IMR-90 (cell line): ENCODE data around the gene TRAF3. TPM values are rescaled to one million over a fixed set of nuclear protein-coding genes. Genes with fewer than 3 reads are reported as not detected.

Experiments used
- ATAC-seq: fragments of 200-7000 bp; cut with Tn5 transposase; 2 replicates; pipeline ENCODE4 v1.9.1; 2020; ENCODE audit warnings: low read depth, mild to moderate bottlenecking, moderate library complexity
- BruUV-seq: library from RNA; stranded (reverse); fragments of 400-500 nt; replicated peaks from 2 replicates; lab custom pipeline; 2021; lab: Mats Ljungman, UMichigan
- CTCF ChIA-PET: fragments of 300-600 bp; formaldehyde crosslinking; extraction: SDS; loops from one replicate; lab custom pipeline; 2021; ENCODE audit warnings: antibody characterized with exemption; lab: Yijun Ruan, JAX
- POLR2A ChIA-PET: fragments of 300-600 bp; sonication (Branson Sonifier 250); formaldehyde crosslinking; loops from one replicate; lab custom pipeline; 2022; ENCODE audit warnings: antibody characterized with exemption; ENCODE audit not compliant: unreplicated experiment; lab: Charles Lee
- DNase-seq: peaks from one replicate; pipeline ENCODE4 v3.0.0; 2013
- H2AFZ ChIP-seq: replicated peaks from 2 replicates; pipeline ENCODE3; 2013; ENCODE audit warnings: low read length, mild to moderate bottlenecking; ENCODE audit not compliant: poor library complexity
- H2AK5ac ChIP-seq: 2 replicates; pipeline ENCODE4 v1.6.1; 2013; ENCODE audit warnings: low read depth, low read length, inconsistent platforms
- H2AK9ac ChIP-seq: replicated peaks from 2 replicates; pipeline ENCODE3; 2013; ENCODE audit warnings: mild to moderate bottlenecking, low read depth, low read length, moderate library complexity; ENCODE audit not compliant: poor library complexity
- H2BK120ac ChIP-seq: 2 replicates; pipeline ENCODE4 v1.6.1; 2013; ENCODE audit warnings: low read depth, low read length, inconsistent platforms
- H2BK15ac ChIP-seq: 3 replicates; pipeline ENCODE4 v1.6.1; 2013; ENCODE audit warnings: low read depth, low read length, inconsistent platforms
- H2BK20ac ChIP-seq: 2 replicates; pipeline ENCODE4 v1.6.1; 2013; ENCODE audit warnings: low read depth, mild to moderate bottlenecking, inconsistent platforms, low read length, moderate library complexity
- H2BK5ac ChIP-seq: 2 replicates; pipeline ENCODE4 v1.6.1; 2013; ENCODE audit warnings: mild to moderate bottlenecking, low read depth, low read length, inconsistent platforms; ENCODE audit not compliant: poor library complexity, severe bottlenecking
- H3K14ac ChIP-seq: replicated peaks from 2 replicates; pipeline ENCODE4 v1.6.1; 2013; ENCODE audit warnings: low read depth, low read length, inconsistent platforms
- H3K18ac ChIP-seq: 2 replicates; pipeline ENCODE4 v1.6.1; 2013; ENCODE audit warnings: low read depth, low read length, control low read depth
- H3K23ac ChIP-seq: 2 replicates; pipeline ENCODE4 v1.6.1; 2013; ENCODE audit warnings: low read depth, low read length, inconsistent platforms
- H3K27ac ChIP-seq: 2 replicates; pipeline ENCODE4 v1.5.1; 2013; ENCODE audit warnings: mild to moderate bottlenecking, control low read depth, low read length; ENCODE audit not compliant: insufficient read depth
- H3K27me3 ChIP-seq: 2 replicates; pipeline ENCODE4 v1.6.1; 2013; ENCODE audit warnings: low read length; ENCODE audit not compliant: control insufficient read depth, insufficient read depth
- H3K36me3 ChIP-seq: 2 replicates; pipeline ENCODE4 v1.6.1; 2013; ENCODE audit warnings: low read length, mixed read lengths; ENCODE audit not compliant: control insufficient read depth, insufficient read depth
- H3K4ac ChIP-seq: 2 replicates; pipeline ENCODE4 v1.6.1; 2013; ENCODE audit warnings: low read depth, low read length, inconsistent platforms
- H3K4me1 ChIP-seq: 2 replicates; pipeline ENCODE4 v1.6.1; 2013; ENCODE audit warnings: low read length, mixed read lengths; ENCODE audit not compliant: control insufficient read depth, insufficient read depth
- H3K4me2 ChIP-seq: 2 replicates; pipeline ENCODE4 v1.6.1; 2013; ENCODE audit warnings: low read depth, mild to moderate bottlenecking, control low read depth, low read length, moderate library complexity
- H3K4me3 ChIP-seq: 2 replicates; pipeline ENCODE4 v1.5.1; 2013; ENCODE audit warnings: low read depth, mild to moderate bottlenecking, control low read depth, low read length, moderate library complexity; ENCODE audit not compliant: insufficient read depth
- H3K56ac ChIP-seq: 2 replicates; pipeline ENCODE4 v1.6.1; 2013; ENCODE audit warnings: low read length, inconsistent platforms; ENCODE audit not compliant: insufficient read depth; ENCODE audit errors: extremely low read depth
- H3K79me1 ChIP-seq, 2 experiments: 2 replicates each; pipeline ENCODE4 v1.6.1; 2013; ENCODE audit warnings: low read length in 2 of 2, inconsistent platforms in 1 of 2, low read depth in 1 of 2
- H3K9ac ChIP-seq: 2 replicates; pipeline ENCODE4 v1.6.1; 2013; ENCODE audit warnings: low read depth, low read length, control low read depth
- H3K9me1 ChIP-seq: 2 replicates; pipeline ENCODE4 v1.6.1; 2013; ENCODE audit warnings: low read length, inconsistent platforms; ENCODE audit not compliant: insufficient read depth
- H3K9me3 ChIP-seq: 2 replicates; pipeline ENCODE4 v1.6.1; 2013; ENCODE audit warnings: low read length; ENCODE audit not compliant: control insufficient read depth, insufficient read depth
- H4K20me1 ChIP-seq: 2 replicates; pipeline ENCODE4 v1.6.1; 2013; ENCODE audit warnings: low read length, inconsistent platforms; ENCODE audit not compliant: insufficient read depth
- H4K5ac ChIP-seq: 2 replicates; pipeline ENCODE4 v1.6.1; 2013; ENCODE audit warnings: mild to moderate bottlenecking, low read depth, low read length, control low read depth
- H4K8ac ChIP-seq, 2 experiments: 2 replicates each; pipeline ENCODE4 v1.6.1; 2013; ENCODE audit warnings: low read depth in 2 of 2, low read length in 2 of 2, control low read depth in 1 of 2, inconsistent platforms in 1 of 2
- H4K91ac ChIP-seq: 2 replicates; pipeline ENCODE4 v1.6.1; 2013; ENCODE audit warnings: low read depth, low read length, inconsistent platforms; ENCODE audit not compliant: insufficient read depth
- MAFK ChIP-seq: IDR thresholded peaks from 2 replicates; pipeline ENCODE4 v1.6.1; 2012; ENCODE audit warnings: low read depth, low read length, improper control_type of control experiment
- MXI1 ChIP-seq: IDR thresholded peaks from 2 replicates; pipeline ENCODE4 v1.6.1; 2012; ENCODE audit warnings: low read depth, mild to moderate bottlenecking, low read length, moderate library complexity, borderline replicate concordance
- POLR2A ChIP-seq: IDR thresholded peaks from 2 replicates; pipeline ENCODE4 v1.6.1; 2012; ENCODE audit warnings: mild to moderate bottlenecking, low read depth, low read length
- SMC3 ChIP-seq: fragments of 150-350 bp; IDR thresholded peaks from 2 replicates; pipeline ENCODE4 v1.6.1; 2016; ENCODE audit warnings: low read depth, mild to moderate bottlenecking, antibody characterized with exemption, low read length, moderate library complexity
- whole genome bisulfite sequencing, 2 experiments: methylation state at CpG; one replicate each; pipeline versions ENCODE4 v1.1.5 to v1.1.7; 2013; ENCODE audit warnings: missing lambda C conversion rate in 2 of 2; ENCODE audit not compliant: insufficient read length in 1 of 2; ENCODE audit errors: extremely low coverage in 2 of 2; 5-methylcytosine and 5-hydroxymethylcytosine counted together
- dilution Hi-C: fragments of 300-500 bp; cut with HindIII; formaldehyde crosslinking; loops from one replicate; pipeline ENCODE4 v1.14.3; 2018; ENCODE audit warnings: low sequenced_read_pairs; ENCODE audit not compliant: unreplicated experiment
- in situ Hi-C: fragments of 300-500 bp; cut with MboI; formaldehyde crosslinking; loops from 3 replicates; pipeline ENCODE4 v1.14.3; 2019; ENCODE audit warnings: low sequenced_read_pairs, inconsistent platforms, mixed read lengths
- intact Hi-C: fragments of 100-400 bp; cut with micrococcal nuclease; formaldehyde crosslinking; loops from 2 replicates; pipeline ENCODE4 v1.10.0; 2022
- polyA plus RNA-seq, 3 experiments: library from polyadenylated mRNA; depleted of rRNA; stranded (reverse); fragments of >200 nt; gene quantifications; 2 replicates each; pipeline ENCODE4 v1.2.3, GENCODE V29; 2012; ENCODE audit warnings: low replicate concordance in 1 of 3
- total RNA-seq: library from RNA; depleted of rRNA; stranded (reverse); fragments of >200 nt; gene quantifications from 2 replicates; pipeline ENCODE4 v1.2.3, GENCODE V29; 2012
- TF ChIP-seq, protein P1 (sequence below): conservative IDR thresholded peaks from 2 replicates; pipeline ENCODE4 v1.5.1; 2012; ENCODE audit warnings: mild to moderate bottlenecking, low read depth, low read length, improper control_type of control experiment
- TF ChIP-seq, protein P2 (sequence below): fragments of 150-350 bp; IDR thresholded peaks from 2 replicates; pipeline ENCODE4 v1.6.1; 2017; ENCODE audit warnings: mild to moderate bottlenecking, antibody characterized with exemption, low read length, low read depth

Gene TRAF3
- total and polyA plus RNA-seq, 2 of the 4 experiments (the other 2 are of a cell fraction): 21.2 to 25.3 TPM

DNA sequence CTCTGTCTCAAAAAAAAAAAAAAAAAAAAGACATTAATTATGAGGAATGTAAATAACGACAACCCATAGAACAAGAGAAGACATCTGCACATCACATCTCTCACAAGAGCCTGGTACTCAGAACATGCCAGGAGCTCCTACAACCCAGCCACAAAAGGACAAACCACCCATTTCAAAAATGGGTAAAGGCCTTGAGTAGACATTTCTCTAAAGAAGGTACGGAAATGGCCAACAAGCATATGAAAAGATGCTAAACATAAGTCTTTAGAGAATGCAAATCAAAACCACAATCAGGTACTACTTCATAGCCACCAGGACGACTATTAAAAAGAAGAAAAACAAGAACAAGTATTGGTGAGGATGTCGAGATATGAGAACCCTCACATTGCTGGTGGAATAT is 158.5 kb downstream of the TRAF3 start:
- Histone ChIP-seq H3K4me3 (no peak overlapping the region), H3K9ac (no peak overlapping the region), H3K79me1 (peaks cover 0 to 31% of the 10 kb centered on the region in 2 experiments; a peak in 3 of 4 replicates), H4K5ac (no peak overlapping the region), H3K4me1 (no peaks in the 10 kb centered on the region; the same call in 1 of the 2 replicates), H2BK5ac (no peak overlapping the region), H3K27me3 (peaks cover under 1% of the 10 kb centered on the region), H3K4ac (no peak overlapping the region), H2BK120ac (no peak overlapping the region), H3K14ac (no peak overlapping the region), H3K18ac (no peak overlapping the region), H3K56ac (no peak overlapping the region), H2AK9ac (no peak overlapping the region), H4K20me1 (peaks cover 27% of the 10 kb centered on the region), H2BK20ac (no peak overlapping the region), H3K9me1 (peaks cover 9% of the 10 kb centered on the region; the same call in 1 of the 2 replicates), H3K23ac (no peak overlapping the region), H2AK5ac (no peak overlapping the region), H3K4me2 (no peak overlapping the region), H3K36me3 (peaks cover 60% of the 10 kb centered on the region), H4K91ac (no peak overlapping the region), H3K9me3 (no peaks in the 10 kb centered on the region), H2AFZ (no peak overlapping the region), H2BK15ac (no peak overlapping the region), H3K27ac (no peak overlapping the region), H4K8ac (no peak overlapping the region)
- TF ChIP-seq SMC3 (no peak), POLR2A (no peak), MAFK (no peak), MXI1 (no peak)
- TF ChIP-seq, protein P1, sequence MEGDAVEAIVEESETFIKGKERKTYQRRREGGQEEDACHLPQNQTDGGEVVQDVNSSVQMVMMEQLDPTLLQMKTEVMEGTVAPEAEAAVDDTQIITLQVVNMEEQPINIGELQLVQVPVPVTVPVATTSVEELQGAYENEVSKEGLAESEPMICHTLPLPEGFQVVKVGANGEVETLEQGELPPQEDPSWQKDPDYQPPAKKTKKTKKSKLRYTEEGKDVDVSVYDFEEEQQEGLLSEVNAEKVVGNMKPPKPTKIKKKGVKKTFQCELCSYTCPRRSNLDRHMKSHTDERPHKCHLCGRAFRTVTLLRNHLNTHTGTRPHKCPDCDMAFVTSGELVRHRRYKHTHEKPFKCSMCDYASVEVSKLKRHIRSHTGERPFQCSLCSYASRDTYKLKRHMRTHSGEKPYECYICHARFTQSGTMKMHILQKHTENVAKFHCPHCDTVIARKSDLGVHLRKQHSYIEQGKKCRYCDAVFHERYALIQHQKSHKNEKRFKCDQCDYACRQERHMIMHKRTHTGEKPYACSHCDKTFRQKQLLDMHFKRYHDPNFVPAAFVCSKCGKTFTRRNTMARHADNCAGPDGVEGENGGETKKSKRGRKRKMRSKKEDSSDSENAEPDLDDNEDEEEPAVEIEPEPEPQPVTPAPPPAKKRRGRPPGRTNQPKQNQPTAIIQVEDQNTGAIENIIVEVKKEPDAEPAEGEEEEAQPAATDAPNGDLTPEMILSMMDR: no peak
- TF ChIP-seq, protein P2, sequence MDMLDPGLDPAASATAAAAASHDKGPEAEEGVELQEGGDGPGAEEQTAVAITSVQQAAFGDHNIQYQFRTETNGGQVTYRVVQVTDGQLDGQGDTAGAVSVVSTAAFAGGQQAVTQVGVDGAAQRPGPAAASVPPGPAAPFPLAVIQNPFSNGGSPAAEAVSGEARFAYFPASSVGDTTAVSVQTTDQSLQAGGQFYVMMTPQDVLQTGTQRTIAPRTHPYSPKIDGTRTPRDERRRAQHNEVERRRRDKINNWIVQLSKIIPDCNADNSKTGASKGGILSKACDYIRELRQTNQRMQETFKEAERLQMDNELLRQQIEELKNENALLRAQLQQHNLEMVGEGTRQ: no peak
- in situ Hi-C loops (no loop called here), intact Hi-C loops (no loop called here), dilution Hi-C loops (no loop called here)
- POLR2A ChIA-PET: interaction anchor here (0.6 kb wide), 1 partner anchor 145 kb away, joined by 3 read pairs; no protein-coding TSS in a partner anchor
- no CpG with 5 or more reads among the region's 4 CpGs for WGBS, 2 experiments
- no peak for DNase-seq
- BruUV-seq: no TSS peak
- CTCF ChIA-PET: interaction anchor here (0.6 kb wide), 1 partner anchor 18 kb away, joined by 8 read pairs; no protein-coding TSS in a partner anchor
- no peak for ATAC-seq
